Natural killer cell (primary cell): ENCODE measurements around the gene CCDC88C. TPM values are rescaled to one million over a fixed set of nuclear protein-coding genes. Genes with fewer than 3 reads are reported as not detected.

Experiments used
- ATAC-seq, 3 donors: fragments of 150-1000 bp in 2 of 3; fragments of 200-7000 bp in 1 of 3; cut with Tn5 transposase; 1 replicate in 1 of 3; 2 replicates in 2 of 3; pipeline ENCODE4 v1.10.0; 2021; ENCODE audit warnings: mild to moderate bottlenecking in 2 of 3, moderate library complexity in 2 of 3
- DNase-seq, 2 donors: peaks; one replicate each; pipeline versions ENCODE4 v3.0.0 to v3.0.0-alpha.2; 2013 to 2021; ENCODE audit warnings: mixed read lengths in 1 of 2
- H3K27ac ChIP-seq: one replicate; pipeline ENCODE4 v1.5.1; 2013; ENCODE audit warnings: mild to moderate bottlenecking, low read length
- H3K27me3 ChIP-seq: one replicate; pipeline ENCODE4 v1.6.1; 2013; ENCODE audit warnings: low read length; ENCODE audit not compliant: control insufficient read depth, insufficient read depth
- H3K36me3 ChIP-seq: one replicate; pipeline ENCODE4 v1.6.1; 2013; ENCODE audit warnings: low read length; ENCODE audit not compliant: control insufficient read depth, insufficient read depth
- H3K4me1 ChIP-seq: one replicate; pipeline ENCODE4 v1.6.1; 2013; ENCODE audit warnings: low read length; ENCODE audit not compliant: control insufficient read depth, insufficient read depth
- H3K4me3 ChIP-seq: one replicate; pipeline ENCODE4 v1.5.1; 2013; ENCODE audit warnings: low read length
- H3K9me3 ChIP-seq: one replicate; pipeline ENCODE4 v1.6.1; 2013; ENCODE audit warnings: low read length; ENCODE audit not compliant: control insufficient read depth, insufficient read depth
- H3K27ac Mint-ChIP-seq, 2 donors: one replicate each; pipeline ENCODE4 v1.8.0; 2022; ENCODE audit warnings: mild to moderate bottlenecking in 2 of 2, mixed read lengths in 2 of 2, moderate library complexity in 1 of 2
- H3K27me3 Mint-ChIP-seq, 2 donors: one replicate each; pipeline ENCODE4 v1.8.0; 2022; ENCODE audit warnings: low read depth in 2 of 2, mixed read lengths in 2 of 2
- H3K36me3 Mint-ChIP-seq: one replicate; pipeline ENCODE4 v1.8.0; 2022; ENCODE audit warnings: mixed read lengths
- H3K4me1 Mint-ChIP-seq, 2 donors: one replicate each; pipeline ENCODE4 v1.8.0; 2022; ENCODE audit warnings: mixed read lengths in 2 of 2
- H3K4me3 Mint-ChIP-seq: one replicate; pipeline ENCODE4 v1.8.0; 2022; ENCODE audit warnings: mild to moderate bottlenecking, moderate library complexity, mixed read lengths
- H3K9me3 Mint-ChIP-seq, 2 donors: one replicate each; pipeline ENCODE4 v1.8.0; 2022; ENCODE audit warnings: mixed read lengths in 2 of 2
- CTCF ChIP-seq: fragments of 200-600 bp; IDR thresholded peaks from one replicate; pipeline ENCODE4 v1.8.0; 2022; ENCODE audit warnings: antibody characterized with exemption
- WGBS: methylation state at CpG from one replicate; pipeline ENCODE4 v1.1.7; 2013; ENCODE audit warnings: missing lambda C conversion rate; ENCODE audit not compliant: insufficient coverage; 5-methylcytosine and 5-hydroxymethylcytosine counted together
- intact Hi-C: fragments of 100-400 bp; cut with micrococcal nuclease; formaldehyde crosslinking; loops from one replicate; pipeline ENCODE4 v1.14.2; 2022
- total RNA-seq, 4 donors: library from RNA; stranded (reverse); fragments of 120-200 nt in 1 of 4; gene quantifications; one replicate each; pipeline versions ENCODE4 v1.2.3 to v1.2.4, GENCODE V29; 2013 to 2022

The CCDC88C gene
- total RNA-seq, 3 donors from 2014 or later (not counting 1 experiment from before 2014, with no cell fraction given): 432 to 516 (median 438) TPM

GRCh38 chr14:91392623-91393303 is 24.9 kb downstream of the CCDC88C start:
- Mint-ChIP-seq H3K36me3 (no peaks in the 10 kb centered on the region), H3K4me1 (peaks cover 90 to 96% of the 10 kb centered on the region in 2 donors), H3K4me3 (peak overlapping the region; percentile 65), H3K27me3 (no peaks in the 10 kb centered on the region), H3K27ac (peak overlapping the region; percentile 96 to 98), H3K9me3 (no peaks in the 10 kb centered on the region)
- WGBS: 62% methylated on average over 18 of the region's 19 CpGs
- no peaks in the 10 kb centered on the region for H3K27me3 ChIP-seq
- H3K27ac ChIP-seq: peak overlapping the region; percentile 3
- DNase-seq: no peak
- no peaks in the 10 kb centered on the region for H3K9me3 ChIP-seq
- peaks cover 98% of the 10 kb centered on the region for H3K4me1 ChIP-seq
- peaks cover 12% of the 10 kb centered on the region for H3K36me3 ChIP-seq
- ATAC-seq: peak in 2 of 3 donors; percentile 9 to 23
- no peak overlapping the region for H3K4me3 ChIP-seq
- TF ChIP-seq CTCF: no peak
- intact Hi-C loops: no loop called here

DNA sequence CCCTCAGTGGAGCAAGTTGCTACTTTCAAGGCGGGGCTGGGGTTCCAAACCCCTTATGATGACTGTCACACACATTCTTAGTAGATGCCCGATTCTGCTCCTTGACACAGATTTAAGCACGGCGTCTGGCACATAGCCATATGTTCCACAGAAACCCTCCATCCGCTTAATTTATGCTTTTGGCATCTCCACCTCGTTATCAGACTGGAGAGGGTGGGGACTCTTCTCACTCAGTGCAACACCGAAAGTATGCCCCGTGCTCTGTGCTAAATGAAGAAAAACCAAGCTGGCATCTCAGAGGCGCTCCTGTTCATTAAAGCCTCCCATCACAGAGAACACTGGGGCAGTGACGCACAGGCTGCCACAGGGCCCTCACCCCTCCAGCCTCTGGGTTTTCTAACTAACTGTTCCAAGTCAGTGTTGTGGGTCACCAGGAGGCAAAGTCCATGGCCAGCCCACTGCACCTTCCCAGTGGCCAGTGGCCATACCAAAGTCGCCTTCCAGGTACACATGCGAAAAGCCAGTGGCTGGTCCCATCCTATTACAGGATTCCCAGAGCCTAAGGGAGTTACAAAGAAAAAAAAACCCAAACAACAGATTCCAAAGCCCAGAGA is 27.3 kb downstream of the CCDC88C start:
- H3K9me3 ChIP-seq: no peaks in the 10 kb centered on the region
- DNase-seq (peak in 1 of 2 donors; percentile 64), ATAC-seq (peak; percentile 51 to 61 (median 57))
- WGBS: 60% methylated on average over 12 of the region's 12 CpGs
- Mint-ChIP-seq H3K36me3 (no peaks in the 10 kb centered on the region), H3K27me3 (no peaks in the 10 kb centered on the region), H3K4me1 (peaks cover 76 to 86% of the 10 kb centered on the region in 2 donors), H3K27ac (peak overlapping the region; percentile 96 to 98), H3K4me3 (peak overlapping the region; percentile 72), H3K9me3 (no peaks in the 10 kb centered on the region)
- no peak overlapping the region for H3K4me3 ChIP-seq
- intact Hi-C loops: loop anchor here (1.0 kb wide), 1 partner anchor 8 kb away; no protein-coding TSS in a partner anchor
- H3K27ac ChIP-seq: peak overlapping the region; percentile 70
- H3K27me3 ChIP-seq: no peaks in the 10 kb centered on the region
- H3K4me1 ChIP-seq: peaks cover 98% of the 10 kb centered on the region
- H3K36me3 ChIP-seq: peaks cover 10% of the 10 kb centered on the region
- no peak for TF ChIP-seq CTCF

DNA sequence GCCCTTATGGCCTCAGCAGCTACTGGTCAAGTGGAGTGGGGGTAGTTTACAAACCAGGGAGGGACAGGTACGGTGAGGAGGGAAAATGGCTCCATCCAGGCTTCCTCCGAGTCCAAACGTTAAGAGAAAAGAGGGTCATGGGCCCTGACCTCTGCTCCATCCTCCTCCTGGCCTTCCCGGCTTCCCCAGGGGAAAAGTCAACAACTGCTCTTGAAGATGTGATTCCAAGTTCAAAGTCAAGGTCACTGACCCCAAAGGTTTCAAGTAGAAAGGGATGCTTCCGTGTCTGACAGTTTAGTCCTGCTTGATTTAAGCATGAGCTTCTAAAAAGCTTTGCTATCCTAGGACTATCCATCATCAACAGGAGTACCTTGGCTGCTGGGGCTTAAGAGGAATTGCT is 28.5 kb downstream of the CCDC88C start:
- Mint-ChIP-seq H3K9me3 (no peaks in the 10 kb centered on the region), H3K4me1 (peaks cover 76 to 86% of the 10 kb centered on the region in 2 donors), H3K27ac (peak overlapping the region; percentile 96 to 98), H3K27me3 (no peaks in the 10 kb centered on the region), H3K36me3 (no peaks in the 10 kb centered on the region), H3K4me3 (peak overlapping the region; percentile 43)
- no peak for ATAC-seq
- Histone ChIP-seq H3K9me3 (no peaks in the 10 kb centered on the region), H3K36me3 (peaks cover 9% of the 10 kb centered on the region), H3K27me3 (no peaks in the 10 kb centered on the region), H3K27ac (peak overlapping the region; percentile 64), H3K4me3 (no peak overlapping the region), H3K4me1 (peaks cover 98% of the 10 kb centered on the region)
- no peak for DNase-seq
- intact Hi-C loops: no loop called here
- TF ChIP-seq CTCF: no peak
- WGBS: 89% methylated on average over 5 of the region's 5 CpGs
